H9 (cell line): ENCODE measurements around the gene C1QTNF1. TPM values are rescaled to one million over a fixed set of nuclear protein-coding genes. Genes with fewer than 3 reads are reported as not detected.

Experiments used
- DNase-seq: peaks from one replicate; pipeline ENCODE4 v3.0.0-alpha.2; 2017
- H2AFZ ChIP-seq: one replicate; pipeline ENCODE4 v1.6.1; 2013; ENCODE audit warnings: mild to moderate bottlenecking, low read length, control low read depth, moderate library complexity
- H2AK5ac ChIP-seq: 2 replicates; pipeline ENCODE4 v1.6.1; 2013; ENCODE audit warnings: low read length, control low read depth, mixed read lengths; ENCODE audit not compliant: insufficient read length
- H2BK120ac ChIP-seq: one replicate; pipeline ENCODE4 v1.6.1; 2013; ENCODE audit warnings: low read depth, mild to moderate bottlenecking, low read length, control low read depth, inconsistent platforms; ENCODE audit not compliant: poor library complexity, severe bottlenecking
- H2BK12ac ChIP-seq: 2 replicates; pipeline ENCODE4 v1.6.1; 2013; ENCODE audit warnings: low read length, control low read depth, mixed read lengths, low read depth; ENCODE audit not compliant: insufficient read length
- H2BK15ac ChIP-seq: 2 replicates; pipeline ENCODE4 v1.6.1; 2013; ENCODE audit warnings: low read depth, low read length, control low read depth
- H2BK20ac ChIP-seq: one replicate; pipeline ENCODE4 v1.6.1; 2013; ENCODE audit warnings: low read depth, mild to moderate bottlenecking, low read length, control low read depth, inconsistent platforms; ENCODE audit not compliant: poor library complexity, severe bottlenecking
- H2BK5ac ChIP-seq: 2 replicates; pipeline ENCODE4 v1.6.1; 2013; ENCODE audit warnings: low read length, control low read depth, mixed read lengths; ENCODE audit not compliant: insufficient read length
- H3K14ac ChIP-seq: 2 replicates; pipeline ENCODE4 v1.6.1; 2013; ENCODE audit warnings: low read length, control low read depth; ENCODE audit not compliant: insufficient read depth
- H3K18ac ChIP-seq: 2 replicates; pipeline ENCODE4 v1.6.1; 2013; ENCODE audit warnings: low read depth, mild to moderate bottlenecking, mixed read lengths, low read length, control low read depth; ENCODE audit not compliant: insufficient read length
- H3K23ac ChIP-seq: 2 replicates; pipeline ENCODE4 v1.6.1; 2013; ENCODE audit warnings: low read length, control low read depth, mixed read lengths, low read depth; ENCODE audit not compliant: insufficient read length
- H3K23me2 ChIP-seq: 2 replicates; pipeline ENCODE4 v1.6.1; 2013; ENCODE audit warnings: low read depth, mild to moderate bottlenecking, mixed read lengths, low read length, control low read depth; ENCODE audit not compliant: insufficient read length, poor library complexity, severe bottlenecking
- H3K27ac ChIP-seq: 2 replicates; pipeline ENCODE4 v1.5.1; 2013; ENCODE audit warnings: low read length, control low read depth, mixed read lengths, low read depth; ENCODE audit not compliant: insufficient read length
- H3K27me3 ChIP-seq: 2 replicates; pipeline ENCODE4 v1.6.1; 2013; ENCODE audit warnings: low read length, control low read depth, inconsistent platforms; ENCODE audit not compliant: insufficient read depth
- H3K4ac ChIP-seq: 2 replicates; pipeline ENCODE4 v1.6.1; 2013; ENCODE audit warnings: low read depth, mild to moderate bottlenecking, control low read depth, inconsistent platforms, low read length, moderate library complexity
- H3K4me1 ChIP-seq: 2 replicates; pipeline ENCODE4 v1.6.1; 2013; ENCODE audit warnings: low read length, control low read depth, inconsistent platforms; ENCODE audit not compliant: insufficient read depth
- H3K4me2 ChIP-seq: 2 replicates; pipeline ENCODE4 v1.6.1; 2013; ENCODE audit warnings: low read length, control low read depth, mixed read lengths; ENCODE audit not compliant: insufficient read length, insufficient read depth
- H3K56ac ChIP-seq: 2 replicates; pipeline ENCODE4 v1.6.1; 2013; ENCODE audit warnings: low read depth, mild to moderate bottlenecking, mixed read lengths, low read length, control low read depth; ENCODE audit not compliant: insufficient read length
- H3K79me1 ChIP-seq: 2 replicates; pipeline ENCODE4 v1.6.1; 2013; ENCODE audit warnings: low read depth, mild to moderate bottlenecking, moderate library complexity, low read length, control low read depth, inconsistent platforms; ENCODE audit not compliant: insufficient read depth, poor library complexity, severe bottlenecking
- H3K79me2 ChIP-seq: 2 replicates; pipeline ENCODE4 v1.6.1; 2013; ENCODE audit warnings: low read length, control low read depth, inconsistent platforms; ENCODE audit not compliant: insufficient read depth
- H3K9ac ChIP-seq: 2 replicates; pipeline ENCODE4 v1.6.1; 2013; ENCODE audit warnings: low read length, control low read depth, mixed read lengths; ENCODE audit not compliant: insufficient read length; ENCODE audit errors: extremely low read depth
- H3K9me3 ChIP-seq: one replicate; pipeline ENCODE4 v1.6.1; 2013; ENCODE audit warnings: low read depth, low read length, inconsistent platforms; ENCODE audit not compliant: control insufficient read depth
- H3T11ph ChIP-seq: one replicate; pipeline ENCODE4 v1.6.1; 2013; ENCODE audit warnings: mild to moderate bottlenecking, low read length, control low read depth, inconsistent platforms
- H4K20me1 ChIP-seq: one replicate; pipeline ENCODE4 v1.6.1; 2013; ENCODE audit not compliant: control insufficient read depth, insufficient read length, insufficient read depth
- H4K5ac ChIP-seq: 2 replicates; pipeline ENCODE4 v1.6.1; 2013; ENCODE audit warnings: low read depth, mild to moderate bottlenecking, mixed read lengths, low read length, control low read depth; ENCODE audit not compliant: insufficient read length
- H4K8ac ChIP-seq: replicated peaks from 2 replicates; pipeline ENCODE4 v1.6.1; 2013; ENCODE audit warnings: low read length, control low read depth, mixed read lengths, low read depth; ENCODE audit not compliant: insufficient read length
- H4K91ac ChIP-seq: 2 replicates; pipeline ENCODE4 v1.6.1; 2013; ENCODE audit warnings: low read depth, mild to moderate bottlenecking, moderate library complexity, mixed read lengths, low read length, control low read depth; ENCODE audit not compliant: insufficient read length
- H3K27ac Mint-ChIP-seq, 3 experiments: 2 replicates in 2 of 3; 3 replicates in 1 of 3; pipeline ENCODE4 v1.8.0; 2020 to 2021; ENCODE audit warnings: mixed read lengths in 3 of 3, mild to moderate bottlenecking in 1 of 3, moderate library complexity in 1 of 3
- H3K27me3 Mint-ChIP-seq: 2 replicates; pipeline ENCODE4 v1.8.0; 2021; ENCODE audit warnings: low read depth, mild to moderate bottlenecking, moderate library complexity, mixed read lengths
- H3K36me3 Mint-ChIP-seq, 3 experiments: 2 replicates in 2 of 3; 3 replicates in 1 of 3; pipeline ENCODE4 v1.8.0; 2020 to 2021; ENCODE audit warnings: low read depth in 3 of 3, mixed read lengths in 3 of 3; ENCODE audit not compliant: insufficient read depth in 1 of 3
- H3K4me1 Mint-ChIP-seq, 2 experiments: 2 replicates each; pipeline ENCODE4 v1.8.0; 2020; ENCODE audit warnings: mixed read lengths in 2 of 2
- H3K4me3 Mint-ChIP-seq, 2 experiments: 2 replicates in 1 of 2; 3 replicates in 1 of 2; pipeline ENCODE4 v1.8.0; 2020 to 2021; ENCODE audit warnings: mild to moderate bottlenecking in 2 of 2, mixed read lengths in 2 of 2, moderate library complexity in 1 of 2
- H3K9me3 Mint-ChIP-seq, 2 experiments: 2 replicates in 1 of 2; 3 replicates in 1 of 2; pipeline ENCODE4 v1.8.0; 2020; ENCODE audit warnings: mild to moderate bottlenecking in 2 of 2, mixed read lengths in 2 of 2, moderate library complexity in 1 of 2
- CTCF ChIP-seq: fragments of 200-600 bp; sonication (generic); conservative IDR thresholded peaks from 3 replicates; pipeline ENCODE4 v1.8.0; 2021; ENCODE audit warnings: antibody characterized with exemption, mild to moderate bottlenecking
- WGBS: extraction: QIAGEN DNeasy Blood & Tissue Kit; methylation state at CpG from one replicate; pipeline ENCODE4 v1.1.7; 2013; ENCODE audit warnings: missing lambda C conversion rate, low lambda C conversion rate, mixed read lengths; ENCODE audit not compliant: insufficient read length; ENCODE audit errors: extremely low coverage; 5-methylcytosine and 5-hydroxymethylcytosine counted together
- total RNA-seq: library from RNA; stranded (reverse); gene quantifications from 2 replicates; pipeline ENCODE4 v1.2.1, GENCODE V29; 2021

Gene C1QTNF1
- total RNA-seq, 1 experiment from 2014 or later = 0.96 TPM

DNA sequence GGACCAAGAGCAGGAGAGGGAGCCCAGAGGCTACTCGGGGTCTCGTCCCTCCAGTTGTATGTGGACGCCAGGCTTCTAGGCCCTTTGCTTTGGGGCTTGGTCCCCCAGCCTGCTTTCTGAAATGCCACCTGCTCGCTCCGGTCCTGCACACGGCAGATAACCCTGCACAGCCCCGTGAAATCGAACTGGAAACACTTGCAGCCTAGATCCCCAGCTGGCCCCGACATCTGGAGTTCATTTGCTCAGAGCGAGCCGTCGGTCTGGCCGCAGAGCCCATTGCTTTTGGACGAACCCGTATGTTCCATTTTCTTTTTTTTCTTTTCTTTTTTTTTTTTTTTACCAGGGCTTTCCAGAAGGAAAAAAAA lies 22.9 kb downstream of the C1QTNF1 start:
- Histone ChIP-seq H3K14ac (no peak overlapping the region), H4K8ac (no peak overlapping the region), H2BK20ac (no peak overlapping the region), H4K20me1 (peaks cover 2% of the 10 kb centered on the region), H3K4ac (no peak overlapping the region), H2BK120ac (no peak overlapping the region), H3K27me3 (no peaks in the 10 kb centered on the region), H3K4me2 (no peak overlapping the region), H3K23ac (no peak overlapping the region), H2AFZ (no peak overlapping the region), H2BK12ac (no peak overlapping the region), H3K56ac (no peak overlapping the region), H2AK5ac (no peak overlapping the region), H4K91ac (no peak overlapping the region), H3K23me2 (no peaks in the 10 kb centered on the region), H3T11ph (no peak overlapping the region), H4K5ac (no peak overlapping the region), H3K9me3 (no peaks in the 10 kb centered on the region), H3K79me2 (no peaks in the 10 kb centered on the region), H3K79me1 (no peaks in the 10 kb centered on the region), H2BK5ac (no peak overlapping the region), H3K27ac (no peak overlapping the region), H3K4me1 (no peaks in the 10 kb centered on the region), H3K9ac (no peak overlapping the region), H3K18ac (no peak overlapping the region), H2BK15ac (no peak overlapping the region)
- H3K4me3 Mint-ChIP-seq = no peak overlapping the region
- no peak overlapping the region for H3K27ac Mint-ChIP-seq
- peaks cover 0 to 3% (median 0%) of the 10 kb centered on the region in 3 experiments; a peak in 1 of 7 replicates for H3K36me3 Mint-ChIP-seq
- H3K9me3 Mint-ChIP-seq = peaks cover 11 to 13% of the 10 kb centered on the region in 2 experiments
- peaks cover 78% of the 10 kb centered on the region for H3K27me3 Mint-ChIP-seq
- WGBS = no CpG with 5 or more reads among the region's 15 CpGs
- no peak for DNase-seq
- peaks cover 0 to 14% of the 10 kb centered on the region in 2 experiments; a peak in 2 of 4 replicates for H3K4me1 Mint-ChIP-seq
- TF ChIP-seq CTCF = no peak
